GM13977 (cell line): Measurements from ENCODE around the gene CFAP107.
"Not testable (repeated sequence)": the region's sequence is repeated elsewhere in the genome, so short reads cannot be mapped to it uniquely, and the experiment has no call there.

ENCODE experiments used
- DNase-seq: peaks from one replicate; pipeline ENCODE4 v3.0.0; 2012; ENCODE audit warnings: low spot score
- in situ Hi-C: fragments of 300-500 bp; cut with MboI; formaldehyde crosslinking; loops from one replicate; pipeline ENCODE4 v1.12.0; 2022; ENCODE audit warnings: low sequenced_read_pairs, low pct_unique_long_range_greater_than_20kb, mixed read lengths, inconsistent platforms; ENCODE audit not compliant: unreplicated experiment
- TF ChIP-seq, protein P1 (sequence below): IDR thresholded peaks from 2 replicates; pipeline ENCODE4 v1.5.1; 2012; ENCODE audit warnings: mild to moderate bottlenecking, control low read depth; ENCODE audit not compliant: insufficient read depth; ENCODE audit errors: extremely low read depth, missing control alignments

CFAP107 gene

DNA sequence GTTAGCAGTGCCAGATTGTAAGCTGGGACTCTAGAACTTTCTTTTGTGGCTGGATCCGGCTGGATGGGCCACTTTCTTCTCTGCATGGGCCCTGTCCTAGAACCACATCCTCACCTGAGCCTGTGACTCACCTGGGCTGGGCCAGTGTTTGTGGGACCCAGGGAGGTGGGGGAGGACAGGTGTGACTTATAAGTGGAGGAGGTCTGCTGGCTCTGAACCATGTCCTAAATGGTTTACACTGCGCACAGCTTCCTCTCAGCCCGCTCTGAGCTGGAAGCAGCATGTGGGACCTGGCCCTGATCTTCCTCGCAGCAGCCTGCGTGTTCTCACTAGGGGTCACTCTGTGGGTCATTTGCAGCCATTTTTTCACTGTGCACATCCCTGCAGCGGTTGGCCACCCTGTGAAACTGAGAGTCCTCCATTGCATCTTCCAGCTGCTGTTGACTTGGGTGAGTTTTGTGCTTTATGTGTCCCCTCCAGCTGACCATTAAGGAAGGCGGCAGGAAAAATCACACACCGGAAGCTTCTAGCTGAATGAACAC, 30.0 kb upstream of the CFAP107 start, which contains the start of gene AADACL3:
Gene AADACL3 (plus strand): TSS at position 215 of the 542 bp plus-strand sequence. CDS start 67 bp downstream, at position 282.
- TF ChIP-seq, protein P1, sequence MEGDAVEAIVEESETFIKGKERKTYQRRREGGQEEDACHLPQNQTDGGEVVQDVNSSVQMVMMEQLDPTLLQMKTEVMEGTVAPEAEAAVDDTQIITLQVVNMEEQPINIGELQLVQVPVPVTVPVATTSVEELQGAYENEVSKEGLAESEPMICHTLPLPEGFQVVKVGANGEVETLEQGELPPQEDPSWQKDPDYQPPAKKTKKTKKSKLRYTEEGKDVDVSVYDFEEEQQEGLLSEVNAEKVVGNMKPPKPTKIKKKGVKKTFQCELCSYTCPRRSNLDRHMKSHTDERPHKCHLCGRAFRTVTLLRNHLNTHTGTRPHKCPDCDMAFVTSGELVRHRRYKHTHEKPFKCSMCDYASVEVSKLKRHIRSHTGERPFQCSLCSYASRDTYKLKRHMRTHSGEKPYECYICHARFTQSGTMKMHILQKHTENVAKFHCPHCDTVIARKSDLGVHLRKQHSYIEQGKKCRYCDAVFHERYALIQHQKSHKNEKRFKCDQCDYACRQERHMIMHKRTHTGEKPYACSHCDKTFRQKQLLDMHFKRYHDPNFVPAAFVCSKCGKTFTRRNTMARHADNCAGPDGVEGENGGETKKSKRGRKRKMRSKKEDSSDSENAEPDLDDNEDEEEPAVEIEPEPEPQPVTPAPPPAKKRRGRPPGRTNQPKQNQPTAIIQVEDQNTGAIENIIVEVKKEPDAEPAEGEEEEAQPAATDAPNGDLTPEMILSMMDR, result no peak
- no peak for DNase-seq
- in situ Hi-C loops, result no loop called here

DNA sequence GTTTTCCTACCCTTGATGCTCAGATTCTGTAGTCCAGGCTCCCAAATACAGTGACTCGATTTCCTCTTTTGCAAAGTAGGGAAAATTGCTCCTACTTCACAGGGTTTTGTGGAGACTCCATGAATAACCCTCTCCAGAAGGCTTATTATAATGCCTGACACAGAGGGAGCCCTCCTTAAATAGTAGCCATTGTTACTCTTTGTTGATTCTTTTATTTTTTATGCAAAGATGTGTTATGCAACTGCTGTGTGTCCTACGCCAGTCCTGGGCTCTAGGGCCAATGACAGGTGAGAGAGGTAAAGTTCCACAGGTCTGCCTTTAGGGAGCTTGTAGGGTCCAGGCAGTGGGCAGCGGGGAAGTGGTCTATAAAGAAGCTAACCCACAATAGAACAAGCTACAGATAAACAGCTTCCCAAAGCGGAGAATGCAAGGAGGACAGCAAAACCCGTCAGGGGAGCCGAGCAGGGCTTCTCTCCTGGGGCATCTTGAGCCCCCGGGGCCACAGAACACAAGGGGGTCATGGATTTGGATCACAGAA, 28.6 kb upstream of the CFAP107 start:
- in situ Hi-C loops, result no loop called here
- TF ChIP-seq, protein P1, result no peak
- no peak for DNase-seq

DNA sequence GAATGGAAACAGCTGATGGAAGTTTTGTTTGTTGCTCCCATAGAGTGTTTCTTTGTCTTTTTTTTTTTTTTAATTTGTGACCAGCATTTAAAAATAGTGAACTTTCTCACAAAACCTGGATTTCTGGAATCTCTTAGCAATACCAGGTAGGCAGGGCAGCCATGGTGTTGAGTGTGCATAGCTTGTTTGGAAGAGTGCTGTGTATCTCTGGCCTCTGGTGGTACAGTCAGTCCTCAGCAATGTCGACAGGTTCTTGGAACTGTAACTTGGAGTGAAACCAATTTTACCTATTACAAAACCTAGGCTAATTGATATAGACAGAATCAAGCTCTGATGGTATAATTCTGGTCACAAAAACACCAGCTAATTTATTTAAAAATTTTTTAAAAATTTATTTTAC, 23.4 kb upstream of the CFAP107 start:
- TF ChIP-seq, protein P1, result no peak
- no peak for DNase-seq
- in situ Hi-C loops, result no loop called here

DNA sequence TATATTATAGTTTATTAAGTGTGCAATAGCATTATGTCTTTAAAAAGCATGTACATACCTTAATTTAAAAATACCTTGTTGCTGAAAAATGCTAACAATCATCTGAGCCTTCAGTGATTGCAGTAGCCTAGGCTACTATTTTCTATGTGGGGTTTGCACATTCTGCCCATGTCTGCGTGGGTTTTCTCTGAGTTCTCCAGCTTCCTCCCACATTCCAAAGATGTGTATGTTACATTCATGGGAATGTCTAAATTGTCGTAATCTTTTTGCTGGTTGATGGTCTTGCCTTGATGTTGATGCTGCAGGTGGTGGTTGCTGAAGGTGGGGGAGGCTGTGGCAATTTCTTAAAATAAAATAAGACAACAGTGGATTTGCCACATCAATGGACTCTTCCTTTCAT, 17.6 kb upstream of the CFAP107 start:
- in situ Hi-C loops, result no loop called here
- TF ChIP-seq, protein P1, result no peak
- no peak for DNase-seq

DNA sequence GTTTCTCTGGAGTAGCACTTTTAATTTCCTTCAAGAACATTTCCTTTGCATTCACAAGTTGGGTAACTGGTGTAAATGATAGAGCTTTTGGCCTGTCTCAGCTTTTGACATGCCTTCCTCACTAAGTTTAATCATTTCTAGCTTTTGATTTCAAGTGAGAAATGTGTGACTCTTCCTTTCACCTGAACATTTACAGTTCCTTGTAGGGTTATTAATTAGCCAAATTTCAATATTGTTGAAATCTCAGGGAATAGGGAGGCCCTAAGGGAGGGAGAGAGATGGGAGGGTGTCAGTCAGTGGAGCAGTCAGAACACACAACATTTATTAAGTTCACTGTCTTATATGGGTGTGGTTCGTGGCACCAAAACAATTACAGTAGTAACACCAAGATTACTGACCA, 15.8 kb upstream of the CFAP107 start:
- TF ChIP-seq, protein P1, result no peak
- in situ Hi-C loops, result no loop called here
- no peak for DNase-seq

DNA sequence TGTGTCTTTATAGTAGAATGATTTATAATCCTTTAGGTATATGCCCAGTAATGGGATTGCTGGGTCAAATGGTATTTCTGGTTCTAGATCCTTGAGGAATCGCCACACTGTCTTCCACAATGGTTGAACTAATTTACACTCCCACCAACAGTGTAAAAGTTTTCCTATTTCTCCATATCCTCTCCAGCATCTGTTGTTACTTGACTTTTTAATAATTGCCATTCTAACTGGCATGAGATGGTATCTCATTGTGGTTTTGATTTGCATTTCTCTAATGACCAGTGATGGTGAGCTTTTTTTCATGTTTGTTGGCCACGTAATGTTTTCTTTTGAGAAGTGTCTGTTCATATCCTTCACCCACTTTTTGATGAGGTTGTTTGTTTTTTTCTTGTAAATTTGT, 14.9 kb upstream of the CFAP107 start:
- DNase-seq, in situ Hi-C loops: not testable (repeated sequence)

DNA sequence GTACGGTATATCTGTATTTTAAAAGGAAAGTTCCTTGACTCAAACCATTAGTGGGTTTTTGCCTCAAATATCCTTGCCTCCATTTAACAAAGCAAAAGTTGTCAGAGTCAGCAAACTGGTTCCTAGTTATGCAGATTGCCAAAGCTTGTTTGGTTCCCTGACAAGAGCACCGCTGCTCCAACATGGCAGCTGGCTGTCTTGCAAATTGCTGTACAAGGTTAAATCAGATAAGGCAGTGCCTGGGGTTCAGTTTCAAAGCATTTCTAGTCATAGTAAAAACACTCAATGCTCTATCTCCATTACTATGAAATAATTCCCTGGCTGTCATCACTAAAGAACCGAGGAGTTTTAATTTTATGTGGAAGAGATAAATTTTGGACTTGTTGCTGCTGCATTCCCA, 11.3 kb upstream of the CFAP107 start:
- DNase-seq, result no peak
- TF ChIP-seq, protein P1, result no peak
- in situ Hi-C loops, result no loop called here
